ENCODE results near the gene CYB5D1.
A peak's percentile ranks its signal among the peaks of the same experiment; 100 is the strongest.

Gene CYB5D1

DNA sequence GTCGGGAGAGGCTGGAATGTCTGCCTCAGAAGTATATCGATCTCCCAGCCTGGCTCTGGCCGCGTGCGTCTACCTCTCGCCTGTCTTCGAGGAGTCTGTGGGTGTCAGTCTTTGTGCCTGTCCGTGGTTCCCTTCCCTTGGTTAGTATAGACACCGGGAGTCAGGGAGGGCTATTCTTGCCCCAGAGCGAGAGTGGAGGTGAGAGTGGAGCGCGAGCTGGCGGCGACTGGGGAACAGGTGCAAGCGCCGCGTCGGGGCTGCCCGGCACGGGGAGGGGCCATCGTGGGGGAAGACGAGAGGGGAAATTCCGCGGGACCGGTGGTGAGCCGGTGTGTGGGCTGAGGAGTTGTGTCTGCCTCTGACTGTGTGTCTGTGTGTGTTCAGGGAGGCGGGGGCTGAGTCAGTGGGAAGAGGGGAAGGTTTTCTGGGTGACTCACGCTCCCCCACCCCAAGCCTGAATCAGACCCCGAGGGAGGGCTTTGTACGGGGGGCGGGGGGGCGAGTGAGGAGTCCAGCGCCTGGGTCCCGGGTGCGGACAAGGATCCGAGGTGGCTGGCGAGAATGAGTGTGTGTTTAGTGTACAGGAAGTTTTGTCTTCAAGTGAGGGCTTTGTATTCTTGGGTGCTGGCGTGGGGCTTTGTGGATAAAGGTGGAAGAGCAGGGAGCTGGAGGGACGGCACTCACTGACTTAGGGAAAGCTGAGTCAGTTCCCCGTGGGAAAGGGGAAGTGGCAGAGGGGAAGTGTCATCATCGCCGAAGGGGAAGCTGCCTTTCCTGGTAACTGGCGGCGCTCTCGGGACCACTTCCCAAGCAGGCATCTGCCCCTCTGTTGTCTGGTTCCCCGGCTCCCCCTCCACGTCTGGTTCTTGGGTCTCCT lies 15.2 kb upstream of the CYB5D1 start:
- in situ Hi-C loops (cut with HindIII; ENCODE audit: low pct_ligation_motif_present, low pct_unique_long_range_greater_than_20kb, low sequenced_read_pairs) = no loop called here
- peak; percentile 89 for DNase-seq

GRCh38 chr17:7843257-7843535 lies 14.6 kb upstream of the CYB5D1 start:
- in situ Hi-C loops (cut with HindIII; ENCODE audit: low pct_ligation_motif_present, low pct_unique_long_range_greater_than_20kb, low sequenced_read_pairs) = no loop called here
- DNase-seq = no peak

GRCh38 chr17:7843536-7844291 lies 14.1 kb upstream of the CYB5D1 start:
- peak; percentile 87 for DNase-seq
- in situ Hi-C loops (cut with HindIII; ENCODE audit: low pct_ligation_motif_present, low pct_unique_long_range_greater_than_20kb, low sequenced_read_pairs) = no loop called here

GRCh38 chr17:7844292-7845154 lies 13.3 kb upstream of the CYB5D1 start:
- in situ Hi-C loops (cut with HindIII; ENCODE audit: low pct_ligation_motif_present, low pct_unique_long_range_greater_than_20kb, low sequenced_read_pairs) = no loop called here
- DNase-seq = peak; percentile 97

- in situ Hi-C loops (cut with HindIII; ENCODE audit: low pct_ligation_motif_present, low pct_unique_long_range_greater_than_20kb, low sequenced_read_pairs) = no loop called here
- DNase-seq = no peak
These were observed 12.3 kb upstream of the CYB5D1 start for GRCh38 chr17:7845359-7846062.

DNA sequence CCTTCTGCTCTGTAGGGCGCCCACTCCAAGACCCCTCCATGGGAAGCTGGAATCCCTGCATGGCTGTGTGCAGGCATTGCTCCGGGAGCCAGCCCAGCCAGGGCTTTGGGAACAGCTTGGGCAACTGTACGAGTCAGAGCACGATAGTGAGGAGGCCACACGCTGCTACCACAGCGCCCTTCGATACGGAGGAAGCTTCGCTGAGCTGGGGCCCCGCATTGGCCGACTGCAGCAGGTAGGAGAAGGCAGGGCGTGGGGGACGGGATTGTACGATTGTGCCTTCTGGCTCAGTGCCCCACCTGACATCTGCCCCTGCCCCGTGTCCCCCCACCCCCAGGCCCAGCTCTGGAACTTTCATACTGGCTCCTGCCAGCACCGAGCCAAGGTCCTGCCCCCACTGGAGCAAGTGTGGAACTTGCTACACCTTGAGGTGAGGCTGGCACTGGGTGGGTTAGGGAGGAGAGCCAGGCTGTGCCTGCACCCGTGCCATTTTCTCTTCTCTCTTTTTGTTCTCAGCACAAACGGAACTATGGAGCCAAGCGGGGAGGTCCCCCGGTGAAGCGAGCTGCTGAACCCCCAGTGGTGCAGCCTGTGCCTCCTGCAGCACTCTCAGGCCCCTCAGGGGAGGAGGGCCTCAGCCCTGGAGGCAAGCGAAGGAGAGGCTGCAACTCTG lies 11.6 kb upstream of the CYB5D1 start:
- no peak for DNase-seq
- in situ Hi-C loops (cut with HindIII; ENCODE audit: low pct_ligation_motif_present, low pct_unique_long_range_greater_than_20kb, low sequenced_read_pairs) = no loop called here

DNA sequence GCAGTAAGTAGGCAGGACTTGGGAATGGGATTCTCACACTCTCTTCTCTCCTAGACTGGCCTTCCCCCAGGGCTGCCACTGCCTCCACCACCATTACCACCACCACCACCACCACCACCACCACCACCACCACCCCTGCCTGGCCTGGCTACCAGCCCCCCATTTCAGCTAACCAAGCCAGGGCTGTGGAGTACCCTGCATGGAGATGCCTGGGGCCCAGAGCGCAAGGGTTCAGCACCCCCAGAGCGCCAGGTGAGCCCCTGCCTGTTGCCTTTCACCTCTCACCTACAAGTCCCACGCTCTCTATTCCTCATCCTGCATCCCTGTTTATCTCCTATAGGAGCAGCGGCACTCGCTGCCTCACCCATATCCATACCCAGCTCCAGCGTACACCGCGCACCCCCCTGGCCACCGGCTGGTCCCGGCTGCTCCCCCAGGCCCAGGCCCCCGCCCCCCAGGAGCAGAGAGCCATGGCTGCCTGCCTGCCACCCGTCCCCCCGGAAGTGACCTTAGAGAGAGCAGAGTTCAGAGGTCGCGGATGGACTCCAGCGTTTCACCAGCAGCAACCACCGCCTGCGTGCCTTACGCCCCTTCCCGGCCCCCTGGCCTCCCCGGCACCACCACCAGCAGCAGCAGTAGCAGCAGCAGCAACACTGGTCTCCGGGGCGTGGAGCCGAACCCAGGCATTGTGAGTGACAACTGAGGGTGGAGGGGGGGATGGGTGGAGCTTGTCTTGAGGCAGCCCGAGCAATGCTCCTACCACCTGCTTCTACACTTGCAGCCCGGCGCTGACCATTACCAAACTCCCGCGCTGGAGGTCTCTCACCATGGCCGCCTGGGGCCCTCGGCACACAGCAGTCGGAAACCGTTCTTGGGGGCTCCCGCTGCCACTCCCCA lies 10.8 kb upstream of the CYB5D1 start:
- DNase-seq = no peak
- in situ Hi-C loops (cut with HindIII; ENCODE audit: low pct_ligation_motif_present, low pct_unique_long_range_greater_than_20kb, low sequenced_read_pairs) = no loop called here

- in situ Hi-C loops (cut with HindIII; ENCODE audit: low pct_ligation_motif_present, low pct_unique_long_range_greater_than_20kb, low sequenced_read_pairs) = no loop called here
- DNase-seq = no peak
These were observed 9.6 kb upstream of the CYB5D1 start for GRCh38 chr17:7848131-7848579.

- DNase-seq = no peak
These were observed 9.1 kb upstream of the CYB5D1 start for GRCh38 chr17:7848739-7849129.

DNA sequence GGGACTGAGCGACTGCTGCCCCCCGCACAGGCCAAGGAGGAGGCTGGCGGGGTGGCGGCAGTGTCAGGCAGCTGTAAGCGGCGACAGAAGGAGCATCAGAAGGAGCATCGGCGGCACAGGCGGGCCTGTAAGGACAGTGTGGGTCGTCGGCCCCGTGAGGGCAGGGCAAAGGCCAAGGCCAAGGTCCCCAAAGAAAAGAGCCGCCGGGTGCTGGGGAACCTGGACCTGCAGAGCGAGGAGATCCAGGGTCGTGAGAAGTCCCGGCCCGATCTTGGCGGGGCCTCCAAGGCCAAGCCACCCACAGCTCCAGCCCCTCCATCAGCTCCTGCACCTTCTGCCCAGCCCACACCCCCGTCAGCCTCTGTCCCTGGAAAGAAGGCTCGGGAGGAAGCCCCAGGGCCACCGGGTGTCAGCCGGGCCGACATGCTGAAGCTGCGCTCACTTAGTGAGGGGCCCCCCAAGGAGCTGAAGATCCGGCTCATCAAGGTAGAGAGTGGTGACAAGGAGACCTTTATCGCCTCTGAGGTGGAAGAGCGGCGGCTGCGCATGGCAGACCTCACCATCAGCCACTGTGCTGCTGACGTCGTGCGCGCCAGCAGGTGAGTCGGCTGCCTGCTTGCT lies 8.6 kb upstream of the CYB5D1 start:
- in situ Hi-C loops (cut with HindIII; ENCODE audit: low pct_ligation_motif_present, low pct_unique_long_range_greater_than_20kb, low sequenced_read_pairs) = no loop called here

More at GRCh38 chr17:7848739-7849129, 9.1 kb upstream of the CYB5D1 start:
- in situ Hi-C loops (cut with HindIII; ENCODE audit: low pct_ligation_motif_present, low pct_unique_long_range_greater_than_20kb, low sequenced_read_pairs) = no loop called here

GRCh38 chr17:7849751-7850504 lies 7.9 kb upstream of the CYB5D1 start:
- in situ Hi-C loops (cut with HindIII; ENCODE audit: low pct_ligation_motif_present, low pct_unique_long_range_greater_than_20kb, low sequenced_read_pairs) = no loop called here
- no peak for DNase-seq

More for the DNA sequence above, 8.6 kb upstream of the CYB5D1 start:
- no peak for DNase-seq

DNA sequence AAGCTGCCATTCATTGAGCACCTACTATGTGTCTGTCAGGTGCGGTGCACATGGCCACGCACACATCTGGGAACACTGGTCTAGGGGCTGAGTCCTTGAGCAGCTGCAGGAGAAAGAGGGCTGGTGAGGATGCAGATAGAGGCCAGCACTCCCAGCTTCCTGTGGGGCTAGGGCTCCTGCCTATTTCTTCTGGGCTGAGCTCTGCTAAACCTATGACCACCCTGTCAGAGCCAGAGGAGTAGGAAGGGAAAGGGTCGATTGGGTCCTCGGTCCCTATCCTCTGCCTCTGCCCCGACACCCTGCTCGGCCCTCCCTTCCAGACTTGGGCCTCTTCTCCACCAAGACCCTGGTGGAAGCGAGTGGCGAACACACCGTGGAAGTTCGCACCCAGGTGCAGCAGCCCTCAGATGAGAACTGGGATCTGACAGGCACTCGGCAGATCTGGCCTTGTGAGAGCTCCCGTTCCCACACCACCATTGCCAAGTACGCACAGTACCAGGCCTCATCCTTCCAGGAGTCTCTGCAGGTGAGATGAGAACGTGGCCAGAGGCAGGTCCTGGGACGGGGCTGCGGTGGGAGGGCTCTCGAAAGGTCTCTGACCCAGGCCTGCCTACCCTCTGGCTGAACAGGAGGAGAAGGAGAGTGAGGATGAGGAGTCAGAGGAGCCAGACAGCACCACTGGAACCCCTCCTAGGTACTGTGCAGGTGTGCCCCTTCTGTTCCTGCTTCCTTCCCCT lies 6.9 kb upstream of the CYB5D1 start:
- DNase-seq = no peak
- in situ Hi-C loops (cut with HindIII; ENCODE audit: low pct_ligation_motif_present, low pct_unique_long_range_greater_than_20kb, low sequenced_read_pairs) = no loop called here

GRCh38 chr17:7851438-7852261 lies 6.2 kb upstream of the CYB5D1 start:
- DNase-seq = peak; percentile 90
- in situ Hi-C loops (cut with HindIII; ENCODE audit: low pct_ligation_motif_present, low pct_unique_long_range_greater_than_20kb, low sequenced_read_pairs) = no loop called here

GRCh38 chr17:7852262-7852670 lies 5.5 kb upstream of the CYB5D1 start:
- in situ Hi-C loops (cut with HindIII; ENCODE audit: low pct_ligation_motif_present, low pct_unique_long_range_greater_than_20kb, low sequenced_read_pairs) = no loop called here
- no peak for DNase-seq

Data from ACHN (cell line).